Activated CD4-positive, alpha-beta T cell treated with anti-CD3 and anti-CD28 coated beads, Interleukin-2, amount 50 U/mL, for 48 hours (primary cell): ENCODE results near the gene RASGEF1C.
"Not testable (repeated sequence)": the region's sequence is repeated elsewhere in the genome, so short reads cannot be mapped to it uniquely, and the experiment has no call there.

Experiments
- DNase-seq, 2 experiments: peaks; one replicate each; pipeline ENCODE4 v3.0.0-alpha.2; 2020

Gene RASGEF1C

DNA sequence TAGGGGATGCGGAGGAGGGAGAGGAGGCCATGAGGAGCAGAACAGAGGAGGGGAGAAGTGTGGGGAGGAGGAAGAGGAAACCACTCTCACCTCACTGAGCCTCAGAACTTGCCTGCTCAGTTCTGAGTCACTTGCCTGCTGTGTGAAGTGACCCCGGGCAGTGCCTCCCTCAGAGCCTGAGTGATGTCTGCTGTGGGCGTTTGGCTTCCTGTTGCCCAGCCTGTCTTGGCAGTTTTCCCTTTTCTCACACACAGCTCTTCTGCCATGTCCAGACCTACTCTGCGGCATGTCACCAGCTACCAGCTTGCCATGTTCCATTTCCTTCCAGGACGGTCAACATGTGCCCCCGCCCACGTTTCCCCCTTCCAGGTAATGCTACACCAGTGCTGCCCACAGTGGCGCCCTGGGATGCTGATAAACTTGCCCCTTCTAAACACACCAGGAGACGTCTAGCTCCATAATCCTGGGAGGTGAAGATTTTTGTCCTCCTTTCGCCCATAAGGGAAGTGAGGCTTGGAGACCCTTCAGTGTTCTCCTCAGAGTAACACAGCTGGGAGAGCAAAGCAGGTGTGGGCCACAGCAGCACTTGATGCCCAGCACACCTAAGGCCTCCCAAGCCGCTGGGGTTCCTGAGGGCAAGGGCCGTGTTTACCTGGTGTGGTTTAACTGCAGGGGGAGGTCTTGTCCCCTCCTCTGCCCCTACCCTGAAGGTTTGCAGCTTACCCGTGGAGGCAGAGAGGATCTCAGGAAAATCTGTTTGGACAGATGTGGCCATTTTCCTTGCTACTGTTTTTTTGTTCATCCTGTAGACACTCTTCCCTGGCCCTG lies 73.7 kb downstream of the RASGEF1C start:
- DNase-seq: peak; percentile 34 to 54

DNA sequence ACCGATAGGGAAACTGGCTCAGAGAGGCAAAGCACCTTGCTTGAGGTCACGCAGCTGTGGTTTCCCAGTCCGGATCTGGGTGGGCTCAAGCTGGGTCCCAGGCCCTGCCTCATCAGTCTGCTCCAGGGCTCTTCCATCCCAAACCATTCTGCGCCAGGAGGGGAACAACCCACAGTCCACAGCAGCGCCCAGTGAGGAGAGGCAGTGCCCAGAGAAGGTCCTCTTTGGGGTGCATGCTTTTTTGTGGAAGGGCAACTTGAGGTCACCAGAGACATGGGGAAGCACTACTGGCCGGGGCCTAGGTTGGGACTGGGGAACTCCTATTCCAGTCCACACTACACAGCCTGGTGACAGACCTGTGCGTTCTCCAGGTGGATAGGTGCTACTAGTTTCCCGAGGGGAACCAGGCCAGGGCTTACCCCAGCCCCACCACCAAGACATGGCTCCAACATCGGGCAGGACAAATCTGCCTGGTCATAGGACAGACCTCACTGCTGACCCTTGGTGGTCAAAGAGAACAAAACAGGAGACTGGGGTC lies 75.0 kb downstream of the RASGEF1C start:
- DNase-seq: no peak

DNA sequence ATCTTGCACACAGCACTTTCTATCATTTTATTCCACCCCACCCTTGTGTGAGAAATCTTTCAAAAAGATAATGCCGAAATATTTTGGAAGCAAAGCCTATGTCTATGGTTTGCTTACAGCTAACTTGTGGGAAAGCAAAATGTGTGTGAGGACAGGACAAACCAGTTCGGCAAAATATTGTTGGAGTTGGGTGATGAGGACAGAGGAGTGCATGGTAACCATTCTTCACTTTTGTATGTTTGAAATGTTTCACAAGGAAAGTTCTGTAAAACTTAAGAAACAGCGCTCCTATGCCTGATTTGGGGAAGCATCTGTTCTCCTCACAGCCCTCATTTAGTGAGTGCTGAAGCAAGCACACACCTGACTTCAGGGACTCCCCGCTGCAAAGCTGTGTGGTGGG lies 75.5 kb downstream of the RASGEF1C start:
- DNase-seq: no peak

DNA sequence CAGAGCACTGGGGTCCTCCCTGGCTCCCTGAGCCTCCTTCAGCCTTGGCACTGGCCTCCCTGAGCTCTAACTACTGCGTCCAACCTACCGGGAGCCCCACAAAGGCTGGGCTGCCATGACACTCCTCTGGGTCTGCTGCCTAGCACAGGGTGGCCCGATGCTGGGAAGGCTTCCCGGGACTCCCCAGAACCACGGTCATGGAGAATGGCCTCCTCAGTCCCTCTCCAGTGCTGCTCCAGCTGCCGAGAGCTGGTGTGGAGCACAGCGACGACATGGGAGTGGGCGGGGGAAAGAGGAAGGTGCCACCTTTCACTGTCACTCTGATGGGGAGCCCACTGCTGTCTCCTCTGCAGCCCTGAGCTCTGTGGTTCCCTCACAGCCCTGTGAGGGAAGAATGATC lies 76.0 kb downstream of the RASGEF1C start:
- no peak for DNase-seq

DNA sequence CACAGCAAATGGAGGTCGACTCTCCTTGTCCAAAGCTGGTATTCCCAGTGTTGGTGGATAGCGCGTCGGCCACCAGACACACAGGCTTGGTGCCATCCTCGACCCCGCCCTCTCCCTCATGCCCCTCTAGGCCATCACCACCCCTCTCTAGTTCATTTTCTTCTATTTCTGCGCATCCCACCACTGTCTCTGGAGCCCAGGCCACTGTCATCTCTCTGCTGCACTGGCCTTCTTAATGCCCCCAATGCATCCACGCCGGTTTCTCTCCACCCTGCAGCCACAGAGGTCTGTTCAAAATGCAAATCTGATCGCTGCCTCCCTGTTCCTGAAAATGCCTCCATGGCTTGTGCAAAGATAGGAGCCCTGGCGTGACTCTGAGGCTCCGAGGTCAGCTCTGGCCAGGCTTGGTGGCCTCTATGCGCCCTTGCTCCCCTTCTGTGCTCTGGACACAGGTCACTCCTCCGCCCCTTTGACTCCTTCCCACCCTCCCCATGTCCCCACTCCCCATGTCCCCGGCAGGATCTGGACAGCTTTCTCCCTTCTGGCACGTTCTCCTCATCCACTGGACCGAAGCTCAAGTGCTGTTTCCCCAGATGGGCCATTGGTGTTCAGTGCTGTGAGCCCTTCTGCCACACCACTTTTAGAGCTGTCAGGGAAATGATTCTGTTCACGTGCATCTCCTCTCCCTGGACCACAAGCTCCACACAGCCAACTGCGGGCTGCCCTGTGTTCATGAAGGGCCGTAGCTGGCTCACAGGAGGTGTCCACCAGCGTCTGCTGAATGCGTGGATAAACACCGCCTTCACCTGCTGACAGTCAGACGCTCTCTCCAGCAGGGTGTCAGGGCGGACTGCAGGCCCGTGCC lies 77.9 kb downstream of the RASGEF1C start:
- DNase-seq: no peak

DNA sequence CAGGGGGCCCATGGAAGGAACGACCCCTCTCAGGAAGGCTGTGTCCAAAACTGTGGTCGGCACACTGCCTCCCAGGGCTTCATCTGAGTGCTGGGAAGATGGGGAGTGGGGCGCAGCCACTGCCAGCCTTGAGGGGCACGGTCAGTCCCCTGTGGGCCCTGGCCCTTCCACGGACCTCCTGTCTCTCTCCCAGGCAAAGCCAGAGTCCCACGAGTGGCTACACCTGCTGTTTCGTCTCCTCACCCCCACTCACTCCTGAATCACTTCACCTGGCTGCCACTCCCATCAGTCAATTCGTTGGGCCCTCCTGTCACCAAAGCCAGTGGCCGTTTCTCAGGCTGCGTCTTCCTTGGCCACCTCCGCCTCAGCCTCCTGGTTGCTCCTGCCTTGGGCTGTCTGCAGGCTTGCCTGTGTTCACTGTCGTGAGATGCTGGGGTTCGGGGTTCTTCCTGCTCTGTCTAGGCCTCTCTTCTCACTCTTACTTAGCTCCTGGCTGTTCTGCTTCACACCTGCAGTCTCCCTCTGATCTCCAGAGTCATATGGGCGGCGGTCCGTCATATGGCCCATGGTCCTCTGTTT lies 78.6 kb downstream of the RASGEF1C start:
- no peak for DNase-seq

DNA sequence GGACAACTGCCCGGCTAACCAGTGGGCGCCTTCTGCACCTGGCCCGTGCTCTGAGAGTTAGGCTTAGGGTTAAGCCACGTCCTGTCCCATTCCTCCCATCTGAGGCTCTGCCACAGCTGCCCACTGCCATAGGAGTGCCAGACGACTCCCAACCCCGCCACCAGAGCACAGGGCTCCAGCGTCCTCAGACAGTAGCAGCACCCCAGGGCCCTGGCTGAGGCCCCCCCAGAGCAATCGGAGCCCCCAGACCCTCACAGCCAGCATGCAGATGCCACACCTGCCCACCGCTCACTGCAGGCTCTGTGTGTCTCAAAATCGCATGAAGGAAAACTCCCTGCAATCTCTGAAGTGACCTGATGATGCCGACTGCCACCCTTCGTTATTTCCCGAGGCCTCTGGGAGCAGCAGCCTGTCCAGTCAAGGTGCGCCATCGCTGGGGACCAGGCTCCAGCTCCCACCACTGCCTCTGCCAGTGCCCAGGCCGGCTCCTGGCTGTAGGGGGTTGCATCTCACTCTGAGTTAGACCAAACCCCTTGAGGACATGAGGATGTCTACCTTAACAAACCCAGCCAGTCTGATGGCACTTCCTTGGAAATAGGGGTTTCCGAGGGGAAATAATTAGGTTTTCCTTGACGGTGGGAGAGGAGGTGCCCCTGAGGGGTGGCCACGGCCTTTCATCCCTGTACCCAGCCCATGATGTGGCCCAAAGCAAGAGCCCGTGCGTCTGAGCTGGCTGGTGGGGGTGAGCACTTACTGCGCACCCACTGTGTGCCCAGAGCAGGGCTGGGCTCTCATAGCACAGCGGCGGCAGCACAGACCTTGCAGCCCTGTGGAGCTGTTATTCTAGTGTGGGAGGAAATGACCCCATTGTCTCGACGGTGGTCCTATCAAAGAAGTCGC lies 79.5 kb downstream of the RASGEF1C start:
- DNase-seq: no peak

DNA sequence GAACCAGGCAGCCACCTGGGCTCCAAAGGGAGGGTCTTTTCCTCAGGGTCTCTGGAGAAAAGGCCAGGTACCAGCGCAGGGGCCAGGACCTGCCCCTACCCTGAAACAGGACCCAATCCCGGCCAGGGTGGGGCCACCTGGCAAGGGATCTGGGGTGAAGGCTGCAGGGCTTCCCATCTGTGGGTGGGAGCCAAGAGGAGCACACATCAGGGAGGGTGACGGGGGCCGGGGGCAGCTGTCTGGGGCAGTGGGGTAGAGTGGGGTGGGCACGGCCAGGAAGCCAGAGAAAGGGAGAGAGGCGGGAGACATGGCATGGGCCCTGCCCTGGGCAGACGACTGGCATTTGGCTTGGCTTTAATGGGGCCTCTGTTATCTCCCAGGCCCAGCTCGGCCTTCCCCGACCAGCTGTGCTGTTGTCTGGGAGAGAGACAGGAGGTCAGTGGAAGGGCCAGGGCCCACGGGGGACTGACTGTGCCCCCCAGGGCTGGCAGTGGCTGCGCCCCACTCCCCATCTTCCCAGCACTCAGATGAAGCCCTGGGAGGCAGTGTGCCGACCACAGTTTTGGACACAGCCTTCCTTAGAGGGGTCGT lies 80.2 kb downstream of the RASGEF1C start:
- DNase-seq: no peak

DNA sequence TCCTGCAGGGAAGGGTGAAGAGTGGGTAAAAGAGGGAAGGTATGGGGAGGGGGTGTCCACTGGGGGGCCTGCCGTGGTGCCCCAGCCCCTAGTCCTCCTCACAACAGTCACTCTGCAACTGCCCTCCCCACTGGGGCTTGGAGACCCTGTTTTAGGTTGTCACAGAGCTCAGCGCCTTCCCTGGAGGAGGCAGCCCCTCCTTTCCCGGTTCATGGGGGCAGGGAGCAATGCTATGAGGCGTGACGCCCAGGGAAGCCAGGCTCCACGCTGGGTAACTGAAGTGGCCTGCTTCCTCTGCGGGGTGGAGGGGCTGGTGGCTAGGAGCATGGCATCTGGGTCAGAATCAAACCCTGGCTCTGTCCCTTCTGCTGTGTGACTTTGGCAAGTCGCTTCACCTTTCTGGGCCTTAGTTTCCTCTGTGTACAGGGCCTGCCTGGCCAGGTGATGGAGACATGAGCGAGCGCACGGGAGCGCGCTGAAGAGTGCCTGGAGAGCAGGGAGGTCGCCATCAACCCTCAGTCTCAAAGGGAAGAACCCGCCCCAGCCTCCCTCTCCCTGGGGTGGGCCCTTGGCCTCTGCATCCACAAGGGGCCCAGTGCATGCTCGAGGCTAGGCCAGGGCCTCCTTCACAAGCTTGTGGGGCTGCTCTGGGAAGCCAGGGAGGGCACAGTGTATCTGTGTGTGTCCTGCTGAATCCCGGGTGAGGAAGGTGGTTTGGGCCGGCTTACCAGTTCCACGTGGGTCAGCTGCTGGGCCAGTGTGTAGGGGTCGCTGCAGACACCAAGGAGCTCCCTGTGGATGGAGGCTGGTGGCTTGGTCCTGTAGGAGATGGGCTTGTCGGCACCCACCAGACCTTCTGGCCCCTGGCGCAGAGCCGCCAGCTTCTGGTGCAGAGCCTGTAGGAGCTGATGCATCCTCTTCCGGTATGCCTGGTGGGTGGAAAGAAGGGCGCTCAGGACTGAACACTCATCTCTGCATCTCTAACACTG lies 81.0 kb downstream of the RASGEF1C start:
- DNase-seq: no peak

DNA sequence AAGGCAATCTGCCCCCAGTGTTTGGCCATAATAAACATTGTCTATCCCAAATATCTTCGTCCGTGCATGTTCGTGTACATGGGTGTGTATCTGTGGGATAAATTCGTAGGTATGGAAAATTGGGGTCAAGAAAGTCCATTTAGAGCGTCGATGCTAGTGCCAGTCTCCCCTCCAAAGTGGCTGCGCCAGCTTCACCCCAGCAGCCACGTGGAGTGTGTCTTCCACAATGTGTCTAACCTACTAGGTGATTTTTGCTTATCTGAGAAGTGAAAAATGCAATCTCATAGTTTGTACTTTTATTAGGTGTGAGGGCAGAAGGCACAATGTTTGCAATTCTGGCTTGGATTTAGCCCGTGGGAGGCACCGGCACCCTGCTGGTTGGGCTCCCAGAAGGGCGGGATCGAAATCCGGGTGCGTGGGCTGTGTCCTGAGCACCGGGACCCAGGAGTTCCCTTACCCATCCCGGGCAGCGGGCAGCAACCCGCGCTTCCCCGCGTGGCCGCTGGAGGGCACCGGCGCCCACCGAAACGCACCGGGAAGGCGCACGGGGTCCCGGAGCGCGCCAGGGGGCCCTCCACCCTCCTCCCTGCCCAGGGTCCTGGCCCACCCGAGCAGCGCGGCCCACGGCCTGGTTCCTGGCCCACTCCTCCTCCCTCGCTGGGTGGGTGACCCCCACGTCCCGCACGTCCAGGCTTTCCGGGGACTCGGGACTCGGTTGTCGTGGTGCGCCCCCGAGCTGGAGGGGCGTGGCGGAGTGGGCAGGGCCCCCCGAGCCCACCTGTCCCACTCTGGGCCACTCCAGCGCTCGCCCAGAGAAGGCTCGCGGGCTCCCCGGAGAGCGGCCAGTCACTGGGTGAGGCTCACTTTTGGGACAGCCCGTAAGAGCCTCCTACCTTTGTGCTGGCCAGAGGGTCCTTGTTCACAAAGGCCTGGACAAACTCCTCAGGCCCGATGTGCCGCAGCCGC lies 82.0 kb downstream of the RASGEF1C start:
- peak; percentile 37 to 43 for DNase-seq

DNA sequence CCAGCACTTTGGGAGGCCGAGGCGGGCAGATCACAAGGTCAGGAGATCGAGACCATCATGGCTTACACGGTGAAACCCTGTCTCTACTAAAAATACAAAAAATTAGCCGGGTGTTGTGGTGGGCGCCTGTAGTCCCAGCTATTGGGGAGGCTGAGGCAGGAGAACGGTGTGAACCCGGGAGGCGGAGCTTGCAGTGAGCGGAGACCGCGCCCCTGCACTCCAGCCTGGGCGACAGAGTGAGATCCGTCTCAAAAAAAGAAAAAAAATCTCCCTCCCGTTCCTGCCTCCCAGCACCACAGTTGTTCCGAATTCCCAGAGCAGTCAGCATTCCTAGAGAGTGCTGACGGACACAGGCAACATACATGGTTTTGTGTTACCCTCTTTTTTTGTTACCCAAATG lies 82.9 kb downstream of the RASGEF1C start:
- not testable (repeated sequence) for DNase-seq

DNA sequence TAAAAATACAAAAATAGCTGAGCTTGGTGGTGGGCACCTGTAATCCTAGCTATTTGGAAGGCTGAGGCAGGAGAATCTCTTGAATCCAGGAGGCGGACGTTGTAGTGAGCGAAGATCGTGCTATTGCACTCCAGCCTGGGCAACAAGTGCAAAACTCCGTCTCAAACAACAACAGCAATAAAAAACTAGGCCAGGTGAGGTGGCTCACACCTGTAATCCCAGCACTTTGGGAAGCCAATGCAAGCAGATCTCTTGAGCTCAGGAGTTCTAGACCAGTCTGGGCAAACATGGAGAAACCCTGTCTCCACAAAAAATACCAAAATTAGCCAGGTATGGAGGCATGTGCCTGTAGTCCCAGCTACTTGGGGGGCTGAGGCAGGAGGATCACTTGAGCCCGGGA lies 84.3 kb downstream of the RASGEF1C start:
- not testable (repeated sequence) for DNase-seq

DNA sequence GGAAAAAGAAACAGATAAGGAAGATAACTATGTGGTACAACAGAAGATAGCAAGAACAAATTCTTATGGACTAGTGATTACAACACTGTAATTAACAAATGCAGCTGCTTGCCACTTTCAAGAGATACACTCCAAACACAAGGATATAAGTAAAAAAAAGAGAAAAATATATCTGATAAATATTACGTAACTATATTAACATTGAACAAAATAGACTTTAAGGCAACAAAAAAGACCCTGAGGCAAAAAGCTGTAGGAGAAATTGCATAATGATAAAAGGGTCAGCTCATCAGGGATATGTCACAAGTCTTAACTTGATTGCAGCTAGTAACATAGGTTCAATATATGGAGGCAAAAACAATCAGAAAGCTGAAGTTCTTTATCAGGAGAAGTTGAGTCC lies 86.1 kb downstream of the RASGEF1C start:
- DNase-seq: no peak

DNA sequence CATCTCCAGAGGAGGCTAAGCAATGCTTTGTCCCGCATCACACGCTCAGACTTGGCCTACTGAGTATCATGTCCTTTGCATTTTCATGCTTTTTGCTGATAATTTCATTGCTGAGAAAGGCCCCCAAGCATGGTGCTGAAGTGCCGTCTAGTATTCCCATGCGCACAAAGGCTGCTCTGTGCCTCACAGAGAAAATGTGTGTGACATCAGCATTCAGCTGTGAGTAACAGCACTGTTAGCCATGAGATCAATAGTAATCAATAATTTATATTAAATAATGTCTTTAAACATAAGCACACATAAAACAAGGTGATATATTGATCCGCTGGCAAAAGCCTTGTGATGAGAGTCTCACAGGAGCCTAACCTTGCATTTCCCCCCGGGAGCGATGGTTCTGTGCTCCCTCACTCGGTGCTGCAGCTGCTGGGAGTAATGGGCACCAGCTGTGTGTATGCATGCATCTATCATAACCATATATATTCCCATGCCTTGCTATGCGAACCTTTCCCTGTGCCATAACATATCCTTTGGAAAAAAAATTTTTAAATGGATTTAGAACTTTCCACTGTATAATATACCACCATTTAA lies 87.1 kb downstream of the RASGEF1C start:
- DNase-seq: no peak

DNA sequence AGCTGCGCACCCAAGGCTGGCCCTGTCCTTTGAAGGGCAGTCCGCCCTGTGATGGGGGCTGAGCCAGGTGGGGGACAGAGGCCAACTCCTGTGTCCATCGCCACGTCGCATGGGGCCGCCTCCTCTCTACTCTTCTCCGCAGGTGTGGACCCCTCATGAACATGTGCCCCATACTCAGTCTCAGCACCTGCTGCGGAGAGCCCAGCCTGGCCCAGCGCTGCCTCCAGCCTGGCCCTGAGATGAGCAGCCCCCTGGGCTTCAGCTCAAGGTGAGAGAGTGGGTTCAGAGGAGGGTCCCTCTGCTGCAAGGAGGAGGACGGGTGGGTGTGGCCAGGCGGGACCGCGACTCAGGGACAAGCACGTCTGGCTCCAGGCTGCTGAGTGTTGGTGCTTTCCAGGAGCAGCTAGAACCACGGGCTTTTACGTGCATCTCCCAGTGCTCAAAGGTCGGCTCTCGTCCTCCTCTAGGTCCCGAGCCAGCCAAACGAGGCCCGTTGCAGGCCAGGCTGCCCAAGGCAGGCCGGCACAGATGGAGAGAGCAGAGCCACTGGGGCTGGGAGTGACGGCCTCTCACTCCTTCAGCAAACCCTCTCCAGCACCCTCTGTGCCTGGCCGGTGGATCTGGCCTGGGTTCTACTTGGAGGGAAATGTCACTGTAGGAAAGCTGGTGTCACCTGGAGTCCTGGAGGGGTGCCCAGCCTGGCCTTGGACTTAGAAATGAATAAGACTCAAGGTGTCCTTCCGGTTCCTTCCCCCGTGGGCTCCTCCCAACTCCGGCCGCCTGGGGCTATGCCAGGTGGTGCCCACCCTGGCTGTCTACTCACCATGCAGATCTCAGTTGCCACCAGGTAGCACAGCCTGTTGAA lies 88.5 kb downstream of the RASGEF1C start:
- no peak for DNase-seq

DNA sequence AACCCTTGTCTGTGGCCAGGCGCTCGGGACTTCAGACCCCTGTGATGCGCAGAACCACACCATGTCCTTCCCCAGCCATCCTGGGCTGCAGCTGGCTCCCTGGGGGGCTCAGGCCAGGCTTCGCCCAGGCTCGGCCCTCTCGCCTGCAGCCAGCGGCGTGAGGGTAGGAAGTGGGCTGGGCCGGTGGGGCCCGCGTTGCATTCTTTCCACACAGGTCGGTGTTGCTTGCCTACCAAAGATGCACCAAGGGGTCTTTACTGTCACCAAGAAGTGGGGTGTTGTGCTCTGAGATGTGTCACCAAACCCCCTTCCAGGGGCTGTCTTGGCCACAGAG lies 89.1 kb downstream of the RASGEF1C start:
- DNase-seq: no peak

DNA sequence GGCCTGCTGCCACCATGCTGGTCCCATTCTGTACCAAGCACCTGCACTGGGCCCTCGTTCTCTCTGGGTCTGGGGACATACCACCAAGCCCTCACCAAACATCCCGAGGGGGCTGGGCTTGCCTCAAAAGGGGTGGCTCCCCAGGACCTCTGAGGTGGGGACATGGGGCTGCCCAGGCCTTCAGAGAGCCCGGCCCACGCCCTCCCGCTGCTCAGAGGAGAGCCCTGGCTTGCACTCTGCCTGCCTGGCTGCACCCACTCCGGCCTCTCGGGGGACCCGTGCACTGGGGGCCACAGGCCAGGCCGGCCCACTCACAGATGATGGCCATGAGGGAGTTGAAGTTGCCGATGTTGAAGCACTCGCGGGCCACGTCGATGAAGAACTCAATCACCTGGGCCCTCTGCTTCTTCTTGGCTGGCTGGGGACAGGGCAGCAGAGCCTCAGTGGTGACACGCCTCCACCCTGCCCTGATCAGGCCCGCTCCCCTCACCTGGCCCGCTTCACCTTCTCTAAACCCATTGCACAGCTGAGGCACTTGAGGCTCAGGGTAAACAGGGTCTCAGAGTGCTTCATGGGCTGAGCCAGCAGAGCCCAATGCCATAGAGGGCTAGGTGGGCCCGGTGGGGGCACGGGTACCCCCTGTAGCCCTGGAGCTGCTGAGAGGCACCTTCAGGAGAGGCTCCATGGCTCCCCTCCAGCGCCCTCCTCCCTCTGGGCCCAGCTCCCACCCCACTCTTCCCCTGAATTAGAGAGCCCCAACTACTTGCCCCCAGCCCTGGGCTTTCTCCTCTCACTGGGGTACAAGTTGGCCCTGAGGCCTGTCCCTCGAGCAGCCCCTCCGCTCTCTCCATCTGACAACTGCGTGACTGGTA lies 89.7 kb downstream of the RASGEF1C start:
- DNase-seq: no peak
